ENCODE results near the gene PADI3.

GRCh38 chr1:17210176-17210575 lies 38.7 kb upstream of the PADI3 start:
- TF ChIP-seq CTCF (IDR thresholded peaks at IDR 0.05): no peak
- TF ChIP-seq E2F5 (CRISPR knock-in tag; IDR thresholded peaks at IDR 0.05): no peak
- no peak for TF ChIP-seq FOXP1 (CRISPR knock-in tag; IDR thresholded peaks at IDR 0.05; ENCODE audit: borderline replicate concordance)
- TF ChIP-seq NR1H2 (CRISPR knock-in tag; IDR thresholded peaks at IDR 0.05): no peak
- TF ChIP-seq ESRRA (CRISPR knock-in tag; IDR thresholded peaks at IDR 0.05; ENCODE audit: borderline replicate concordance): no peak
- no peak for TF ChIP-seq CREB1 (CRISPR knock-in tag; IDR thresholded peaks at IDR 0.05)
- no peak for TF ChIP-seq ATF3 (CRISPR knock-in tag; conservative IDR thresholded peaks at IDR 0.05)
- TF ChIP-seq USF2 (CRISPR knock-in tag; IDR thresholded peaks at IDR 0.05): no peak
- no peak for TF ChIP-seq NR2C2 (CRISPR knock-in tag; IDR thresholded peaks at IDR 0.05)
- TF ChIP-seq PREB (CRISPR knock-in tag; IDR thresholded peaks at IDR 0.05; ENCODE audit: borderline replicate concordance): no peak
- TF ChIP-seq E2F4 (CRISPR knock-in tag; IDR thresholded peaks at IDR 0.05; ENCODE audit: borderline replicate concordance, low read depth): no peak
- no peak for TF ChIP-seq USF1 (CRISPR knock-in tag; IDR thresholded peaks at IDR 0.05)
- TF ChIP-seq JUN (CRISPR knock-in tag; IDR thresholded peaks at IDR 0.05): no peak

All from WTC11 (cell line).